SK-N-MC (cell line): Measurements from ENCODE around the gene CRYGC.
"Not testable (repeated sequence)": the region's sequence is repeated elsewhere in the genome, so short reads cannot be mapped to it uniquely, and the experiment has no call there.

Experiments used
- DNase-seq: peaks from one replicate; pipeline ENCODE4 v3.0.0-alpha.2; 2011; ENCODE audit warnings: low read depth, low spot score
- H3K27ac ChIP-seq: fragments of 200-600 bp; sonication (generic); 2 replicates; pipeline ENCODE4 v1.5.1; 2016; ENCODE audit warnings: mixed run types
- H3K36me3 ChIP-seq: fragments of 200-600 bp; sonication (generic); 2 replicates; pipeline ENCODE4 v1.6.1; 2017; ENCODE audit warnings: antibody characterized with exemption, low read length, mixed read lengths; ENCODE audit not compliant: insufficient read depth
- H3K4me3 ChIP-seq: fragments of 200-600 bp; sonication (generic); 2 replicates; pipeline ENCODE4 v1.5.1; 2016
- H3K9ac ChIP-seq: fragments of 200-600 bp; sonication (generic); 2 replicates; pipeline ENCODE4 v1.8.0; 2017; ENCODE audit warnings: mixed run types, mixed read lengths; ENCODE audit not compliant: insufficient read length
- H3K9me3 ChIP-seq: fragments of 200-600 bp; sonication (generic); 2 replicates; pipeline ENCODE4 v1.6.1; 2017; ENCODE audit warnings: low read depth, mild to moderate bottlenecking, antibody characterized with exemption, low read length, moderate library complexity, mixed read lengths
- EZH2 ChIP-seq: fragments of 200-600 bp; sonication (generic); IDR thresholded peaks from one replicate; pipeline ENCODE4 v1.6.1; 2017; ENCODE audit warnings: antibody characterized with exemption
- FOXP2 ChIP-seq: optimal IDR thresholded peaks from 2 replicates; pipeline ENCODE3; 2011; ENCODE audit warnings: mild to moderate bottlenecking, moderate library complexity; ENCODE audit not compliant: insufficient read depth; ENCODE audit errors: extremely low read length, control extremely low read depth
- POLR2AphosphoS5 ChIP-seq: IDR thresholded peaks from 2 replicates; pipeline ENCODE4 v1.6.1; 2012; ENCODE audit warnings: mild to moderate bottlenecking, low read depth, low read length, borderline replicate concordance

The CRYGC gene

GRCh38 chr2:208127090-208127489 lies 2.5 kb downstream of the CRYGC start:
- Histone ChIP-seq H3K9ac (no peak overlapping the region), H3K36me3 (no peaks in the 10 kb centered on the region), H3K9me3 (no peaks in the 10 kb centered on the region), H3K4me3 (no peak overlapping the region), H3K27ac (no peak overlapping the region)
- no peak for DNase-seq
- no peak for TF ChIP-seq FOXP2
- TF ChIP-seq POLR2AphosphoS5: no peak
- no peak for TF ChIP-seq EZH2

GRCh38 chr2:208125251-208125650 lies 4.4 kb downstream of the CRYGC start:
- H3K36me3 ChIP-seq: no peaks in the 10 kb centered on the region
- H3K4me3 ChIP-seq: no peak overlapping the region
- no peak overlapping the region for H3K27ac ChIP-seq
- TF ChIP-seq FOXP2 (no peak), EZH2 (no peak), POLR2AphosphoS5 (no peak)
- no peak for DNase-seq
- no peaks in the 10 kb centered on the region for H3K9me3 ChIP-seq
- no peak overlapping the region for H3K9ac ChIP-seq

- not testable (repeated sequence) for H3K4me3 ChIP-seq, H3K9ac ChIP-seq, H3K36me3 ChIP-seq, DNase-seq, H3K27ac ChIP-seq, H3K9me3 ChIP-seq
Observed at GRCh38 chr2:208124013-208124715, 5.5 kb downstream of the CRYGC start, which contains the start of gene CRYGD. Gene CRYGD, minus strand, starts transcription at chr2:208124524. Its CDS starts 51 bp downstream, at chr2:208124473.

- Histone ChIP-seq H3K9ac (no peak overlapping the region), H3K9me3 (no peaks in the 10 kb centered on the region)
- no peak for DNase-seq
Observed at GRCh38 chr2:208122248-208122647, 7.4 kb downstream of the CRYGC start.

GRCh38 chr2:208118918-208119317 lies 10.7 kb downstream of the CRYGC start:
- no peak for TF ChIP-seq EZH2
- no peak for TF ChIP-seq FOXP2
- TF ChIP-seq POLR2AphosphoS5: no peak
- no peak overlapping the region for H3K9ac ChIP-seq
- no peak overlapping the region for H3K4me3 ChIP-seq
- H3K36me3 ChIP-seq: no peaks in the 10 kb centered on the region
- no peak overlapping the region for H3K27ac ChIP-seq
- DNase-seq: no peak
- H3K9me3 ChIP-seq: no peaks in the 10 kb centered on the region

More at GRCh38 chr2:208122248-208122647, 7.4 kb downstream of the CRYGC start:
- TF ChIP-seq FOXP2: no peak
- no peak for TF ChIP-seq EZH2
- TF ChIP-seq POLR2AphosphoS5: no peak
- Histone ChIP-seq H3K36me3 (no peaks in the 10 kb centered on the region), H3K27ac (no peak overlapping the region), H3K4me3 (no peak overlapping the region)

GRCh38 chr2:208117390-208117789 lies 12.2 kb downstream of the CRYGC start:
- not testable (repeated sequence) for DNase-seq, H3K27ac ChIP-seq, H3K9ac ChIP-seq, H3K9me3 ChIP-seq, H3K36me3 ChIP-seq, H3K4me3 ChIP-seq

GRCh38 chr2:208112969-208113368 lies 16.7 kb downstream of the CRYGC start:
- TF ChIP-seq EZH2: no peak
- TF ChIP-seq FOXP2: no peak
- no peak for TF ChIP-seq POLR2AphosphoS5
- Histone ChIP-seq H3K9ac (no peak overlapping the region), H3K36me3 (no peaks in the 10 kb centered on the region), H3K4me3 (no peak overlapping the region), H3K9me3 (no peaks in the 10 kb centered on the region), H3K27ac (no peak overlapping the region)
- DNase-seq: no peak

- H3K4me3 ChIP-seq, H3K36me3 ChIP-seq, H3K27ac ChIP-seq, DNase-seq, H3K9ac ChIP-seq, H3K9me3 ChIP-seq: not testable (repeated sequence)
Observed at GRCh38 chr2:208112273-208112745, 17.3 kb downstream of the CRYGC start.

- Histone ChIP-seq H3K9ac (no peak overlapping the region), H3K4me3 (no peak overlapping the region), H3K9me3 (no peaks in the 10 kb centered on the region), H3K36me3 (no peaks in the 10 kb centered on the region), H3K27ac (no peak overlapping the region)
- no peak for DNase-seq
- TF ChIP-seq EZH2 (no peak), POLR2AphosphoS5 (no peak), FOXP2 (no peak)
Observed at GRCh38 chr2:208103616-208104015, 26.0 kb downstream of the CRYGC start.
